Hepatocyte (in vitro differentiated cells): ENCODE results near the gene CCL2. TPM values are rescaled to one million over a fixed set of nuclear protein-coding genes. Genes with fewer than 3 reads are reported as not detected.

Experiments used
- DNase-seq: peaks from one replicate; pipeline ENCODE4 v3.0.0-alpha.2; 2016; ENCODE audit warnings: low spot score
- H2AFZ ChIP-seq: fragments of 200-600 bp; sonication (generic); 2 replicates; pipeline ENCODE4 v1.6.0; 2016; ENCODE audit warnings: antibody characterized with exemption, mild to moderate bottlenecking
- H3K27ac ChIP-seq: fragments of 200-600 bp; sonication (generic); 2 replicates; pipeline ENCODE4 v1.5.1; 2016; ENCODE audit warnings: mild to moderate bottlenecking
- H3K27me3 ChIP-seq: fragments of 200-600 bp; sonication (generic); 2 replicates; pipeline ENCODE4 v1.6.1; 2016
- H3K36me3 ChIP-seq: fragments of 200-600 bp; sonication (generic); replicated peaks from 2 replicates; pipeline ENCODE4 v1.5.1; 2016; ENCODE audit warnings: low read depth; ENCODE audit not compliant: insufficient read depth
- H3K4me1 ChIP-seq: fragments of 200-600 bp; sonication (generic); 2 replicates; pipeline ENCODE4 v1.5.1; 2016; ENCODE audit warnings: mild to moderate bottlenecking, moderate library complexity; ENCODE audit not compliant: insufficient read depth
- H3K4me2 ChIP-seq: fragments of 200-600 bp; sonication (generic); 2 replicates; pipeline ENCODE4 v1.6.0; 2016
- H3K4me3 ChIP-seq: fragments of 200-600 bp; sonication (generic); 2 replicates; pipeline ENCODE4 v1.5.1; 2016; ENCODE audit warnings: mild to moderate bottlenecking
- H3K79me2 ChIP-seq: fragments of 200-600 bp; sonication (generic); 2 replicates; pipeline ENCODE4 v1.6.0; 2017; ENCODE audit warnings: mild to moderate bottlenecking
- H3K9me2 ChIP-seq: fragments of 200-600 bp; sonication (generic); replicated peaks from 2 replicates; pipeline ENCODE4 v1.6.0; 2017; ENCODE audit warnings: mild to moderate bottlenecking; ENCODE audit not compliant: insufficient read depth
- H3K9me3 ChIP-seq: fragments of 200-600 bp; sonication (generic); 2 replicates; pipeline ENCODE4 v1.5.1; 2016; ENCODE audit warnings: low read depth, mild to moderate bottlenecking
- H4K20me1 ChIP-seq: fragments of 200-600 bp; sonication (generic); 2 replicates; pipeline ENCODE4 v1.6.0; 2016; ENCODE audit warnings: mild to moderate bottlenecking; ENCODE audit not compliant: insufficient read depth, poor library complexity, severe bottlenecking
- CTCF ChIP-seq: fragments of 200-600 bp; sonication (generic); IDR thresholded peaks from 2 replicates; pipeline ENCODE4 v1.5.1; 2016; ENCODE audit warnings: antibody characterized with exemption, mild to moderate bottlenecking; ENCODE audit not compliant: poor library complexity
- EZH2 ChIP-seq: fragments of 200-600 bp; sonication (generic); IDR thresholded peaks from 2 replicates; pipeline ENCODE4 v1.6.1; 2016; ENCODE audit warnings: antibody characterized with exemption, mild to moderate bottlenecking, borderline replicate concordance
- EZH2phosphoT487 ChIP-seq: fragments of 200-600 bp; sonication (generic); IDR thresholded peaks from one replicate; pipeline ENCODE4 v1.6.1; 2018; ENCODE audit warnings: antibody characterized with exemption, mild to moderate bottlenecking, low read depth, moderate library complexity; ENCODE audit not compliant: unreplicated experiment, severe bottlenecking
- WGBS: methylation state at CpG from one replicate; pipeline ENCODE4 v1.1.6; 2016; ENCODE audit warnings: low lambda C conversion rate; ENCODE audit errors: missing lambda C conversion rate; 5-methylcytosine and 5-hydroxymethylcytosine counted together
- polyA plus RNA-seq: library from polyadenylated mRNA; unstranded; fragments of >200 nt; fragmentation: Nextera tagmentation; extraction: Ambion mirVana; gene quantifications from 2 replicates; pipeline ENCODE4 v1.2.1, GENCODE V29; 2016
- total RNA-seq: library from RNA; depleted of rRNA; stranded (reverse); fragments of >200 nt; gene quantifications from 2 replicates; pipeline ENCODE4 v1.2.3, GENCODE V29; 2014

Gene CCL2
- total and polyA plus RNA-seq, 2 experiments from 2014 or later, result 27.4 to 54.0 TPM

- H3K4me3 ChIP-seq, result no peak overlapping the region
- 67% methylated on average over 6 of the region's 6 CpGs for WGBS
- no peaks in the 10 kb centered on the region for H3K79me2 ChIP-seq
- H3K9me3 ChIP-seq, result no peaks in the 10 kb centered on the region
- H4K20me1 ChIP-seq, result no peaks in the 10 kb centered on the region
- H2AFZ ChIP-seq, result no peak overlapping the region
- no peak overlapping the region for H3K27ac ChIP-seq
- no peak for TF ChIP-seq CTCF
- no peak for TF ChIP-seq EZH2phosphoT487
- no peak for TF ChIP-seq EZH2
- H3K9me2 ChIP-seq, result no peaks in the 10 kb centered on the region
- DNase-seq, result peak; percentile 52
- no peak overlapping the region for H3K4me2 ChIP-seq
- H3K36me3 ChIP-seq, result no peaks in the 10 kb centered on the region
- H3K27me3 ChIP-seq, result no peaks in the 10 kb centered on the region
- peaks cover 13% of the 10 kb centered on the region for H3K4me1 ChIP-seq
Measured at GRCh38 chr17:34235389-34236028, 19.6 kb upstream of the CCL2 start.

GRCh38 chr17:34236281-34236892 is 18.7 kb upstream of the CCL2 start:
- Histone ChIP-seq H3K9me3 (no peaks in the 10 kb centered on the region), H2AFZ (no peak overlapping the region), H3K4me2 (no peak overlapping the region), H3K27me3 (no peaks in the 10 kb centered on the region), H3K9me2 (no peaks in the 10 kb centered on the region), H4K20me1 (no peaks in the 10 kb centered on the region), H3K4me1 (peaks cover 13% of the 10 kb centered on the region), H3K4me3 (no peak overlapping the region), H3K27ac (no peak overlapping the region), H3K79me2 (no peaks in the 10 kb centered on the region), H3K36me3 (no peaks in the 10 kb centered on the region)
- 85% methylated on average over 6 of the region's 6 CpGs for WGBS
- TF ChIP-seq EZH2 (no peak), CTCF (no peak), EZH2phosphoT487 (no peak)
- no peak for DNase-seq

- WGBS, result 93% methylated on average over 3 of the region's 3 CpGs
- Histone ChIP-seq H3K4me2 (no peak overlapping the region), H3K79me2 (no peaks in the 10 kb centered on the region), H3K4me3 (no peak overlapping the region), H3K4me1 (peaks cover 13% of the 10 kb centered on the region), H3K27ac (no peak overlapping the region), H3K27me3 (no peaks in the 10 kb centered on the region), H3K9me2 (no peaks in the 10 kb centered on the region), H4K20me1 (no peaks in the 10 kb centered on the region), H3K9me3 (no peaks in the 10 kb centered on the region), H2AFZ (no peak overlapping the region), H3K36me3 (no peaks in the 10 kb centered on the region)
- TF ChIP-seq CTCF, result no peak
- DNase-seq, result no peak
Measured at GRCh38 chr17:34237458-34237857, 17.6 kb upstream of the CCL2 start.
